IMR-90 (cell line): ENCODE measurements around the gene ADAM20. TPM values are rescaled to one million over a fixed set of nuclear protein-coding genes. Genes with fewer than 3 reads are reported as not detected.

ENCODE experiments used
- ATAC-seq: fragments of 200-7000 bp; cut with Tn5 transposase; 2 replicates; pipeline ENCODE4 v1.9.1; 2020; ENCODE audit warnings: low read depth, mild to moderate bottlenecking, moderate library complexity
- BruUV-seq: library from RNA; stranded (reverse); fragments of 400-500 nt; replicated peaks from 2 replicates; lab custom pipeline; 2021; lab: Mats Ljungman, UMichigan
- CTCF ChIA-PET: fragments of 300-600 bp; formaldehyde crosslinking; extraction: SDS; loops from one replicate; lab custom pipeline; 2021; ENCODE audit warnings: antibody characterized with exemption; lab: Yijun Ruan, JAX
- POLR2A ChIA-PET: fragments of 300-600 bp; sonication (Branson Sonifier 250); formaldehyde crosslinking; loops from one replicate; lab custom pipeline; 2022; ENCODE audit warnings: antibody characterized with exemption; ENCODE audit not compliant: unreplicated experiment; lab: Charles Lee
- DNase-seq: peaks from one replicate; pipeline ENCODE4 v3.0.0; 2013
- H2AFZ ChIP-seq: replicated peaks from 2 replicates; pipeline ENCODE3; 2013; ENCODE audit warnings: low read length, mild to moderate bottlenecking; ENCODE audit not compliant: poor library complexity
- H2AK5ac ChIP-seq: 2 replicates; pipeline ENCODE4 v1.6.1; 2013; ENCODE audit warnings: low read depth, low read length, inconsistent platforms
- H2AK9ac ChIP-seq: replicated peaks from 2 replicates; pipeline ENCODE3; 2013; ENCODE audit warnings: mild to moderate bottlenecking, low read depth, low read length, moderate library complexity; ENCODE audit not compliant: poor library complexity
- H2BK120ac ChIP-seq: 2 replicates; pipeline ENCODE4 v1.6.1; 2013; ENCODE audit warnings: low read depth, low read length, inconsistent platforms
- H2BK15ac ChIP-seq: 3 replicates; pipeline ENCODE4 v1.6.1; 2013; ENCODE audit warnings: low read depth, low read length, inconsistent platforms
- H2BK20ac ChIP-seq: 2 replicates; pipeline ENCODE4 v1.6.1; 2013; ENCODE audit warnings: low read depth, mild to moderate bottlenecking, inconsistent platforms, low read length, moderate library complexity
- H2BK5ac ChIP-seq: 2 replicates; pipeline ENCODE4 v1.6.1; 2013; ENCODE audit warnings: mild to moderate bottlenecking, low read depth, low read length, inconsistent platforms; ENCODE audit not compliant: poor library complexity, severe bottlenecking
- H3K14ac ChIP-seq: replicated peaks from 2 replicates; pipeline ENCODE4 v1.6.1; 2013; ENCODE audit warnings: low read depth, low read length, inconsistent platforms
- H3K18ac ChIP-seq: 2 replicates; pipeline ENCODE4 v1.6.1; 2013; ENCODE audit warnings: low read depth, low read length, control low read depth
- H3K23ac ChIP-seq: 2 replicates; pipeline ENCODE4 v1.6.1; 2013; ENCODE audit warnings: low read depth, low read length, inconsistent platforms
- H3K27ac ChIP-seq: 2 replicates; pipeline ENCODE4 v1.5.1; 2013; ENCODE audit warnings: mild to moderate bottlenecking, control low read depth, low read length; ENCODE audit not compliant: insufficient read depth
- H3K27me3 ChIP-seq: 2 replicates; pipeline ENCODE4 v1.6.1; 2013; ENCODE audit warnings: low read length; ENCODE audit not compliant: control insufficient read depth, insufficient read depth
- H3K36me3 ChIP-seq: 2 replicates; pipeline ENCODE4 v1.6.1; 2013; ENCODE audit warnings: low read length, mixed read lengths; ENCODE audit not compliant: control insufficient read depth, insufficient read depth
- H3K4ac ChIP-seq: 2 replicates; pipeline ENCODE4 v1.6.1; 2013; ENCODE audit warnings: low read depth, low read length, inconsistent platforms
- H3K4me1 ChIP-seq: 2 replicates; pipeline ENCODE4 v1.6.1; 2013; ENCODE audit warnings: low read length, mixed read lengths; ENCODE audit not compliant: control insufficient read depth, insufficient read depth
- H3K4me2 ChIP-seq: 2 replicates; pipeline ENCODE4 v1.6.1; 2013; ENCODE audit warnings: low read depth, mild to moderate bottlenecking, control low read depth, low read length, moderate library complexity
- H3K4me3 ChIP-seq: 2 replicates; pipeline ENCODE4 v1.5.1; 2013; ENCODE audit warnings: low read depth, mild to moderate bottlenecking, control low read depth, low read length, moderate library complexity; ENCODE audit not compliant: insufficient read depth
- H3K56ac ChIP-seq: 2 replicates; pipeline ENCODE4 v1.6.1; 2013; ENCODE audit warnings: low read length, inconsistent platforms; ENCODE audit not compliant: insufficient read depth; ENCODE audit errors: extremely low read depth
- H3K79me1 ChIP-seq, 2 experiments: 2 replicates each; pipeline ENCODE4 v1.6.1; 2013; ENCODE audit warnings: low read length in 2 of 2, inconsistent platforms in 1 of 2, low read depth in 1 of 2
- H3K9ac ChIP-seq: 2 replicates; pipeline ENCODE4 v1.6.1; 2013; ENCODE audit warnings: low read depth, low read length, control low read depth
- H3K9me1 ChIP-seq: 2 replicates; pipeline ENCODE4 v1.6.1; 2013; ENCODE audit warnings: low read length, inconsistent platforms; ENCODE audit not compliant: insufficient read depth
- H3K9me3 ChIP-seq: 2 replicates; pipeline ENCODE4 v1.6.1; 2013; ENCODE audit warnings: low read length; ENCODE audit not compliant: control insufficient read depth, insufficient read depth
- H4K20me1 ChIP-seq: 2 replicates; pipeline ENCODE4 v1.6.1; 2013; ENCODE audit warnings: low read length, inconsistent platforms; ENCODE audit not compliant: insufficient read depth
- H4K5ac ChIP-seq: 2 replicates; pipeline ENCODE4 v1.6.1; 2013; ENCODE audit warnings: mild to moderate bottlenecking, low read depth, low read length, control low read depth
- H4K8ac ChIP-seq, 2 experiments: 2 replicates each; pipeline ENCODE4 v1.6.1; 2013; ENCODE audit warnings: low read depth in 2 of 2, low read length in 2 of 2, control low read depth in 1 of 2, inconsistent platforms in 1 of 2
- H4K91ac ChIP-seq: 2 replicates; pipeline ENCODE4 v1.6.1; 2013; ENCODE audit warnings: low read depth, low read length, inconsistent platforms; ENCODE audit not compliant: insufficient read depth
- BHLHE40 ChIP-seq: fragments of 150-350 bp; IDR thresholded peaks from 2 replicates; pipeline ENCODE4 v1.6.1; 2016; ENCODE audit warnings: mild to moderate bottlenecking, low read depth, low read length
- CEBPB ChIP-seq: IDR thresholded peaks from 2 replicates; pipeline ENCODE4 v1.6.1; 2012; ENCODE audit warnings: low read depth, low read length, improper control_type of control experiment
- CHD1 ChIP-seq: IDR thresholded peaks from 2 replicates; pipeline ENCODE4 v1.6.1; 2012; ENCODE audit warnings: low read depth, low read length, improper control_type of control experiment
- CTCF ChIP-seq: conservative IDR thresholded peaks from 2 replicates; pipeline ENCODE4 v1.5.1; 2012; ENCODE audit warnings: mild to moderate bottlenecking, low read depth, low read length, improper control_type of control experiment
- ELK1 ChIP-seq: fragments of 150-350 bp; IDR thresholded peaks from 2 replicates; pipeline ENCODE4 v1.6.1; 2016; ENCODE audit warnings: low read depth, mild to moderate bottlenecking, low read length, moderate library complexity, borderline replicate concordance
- FOS ChIP-seq: fragments of 150-350 bp; IDR thresholded peaks from 2 replicates; pipeline ENCODE4 v1.6.1; 2016; ENCODE audit warnings: low read depth, low read length
- MAFK ChIP-seq: IDR thresholded peaks from 2 replicates; pipeline ENCODE4 v1.6.1; 2012; ENCODE audit warnings: low read depth, low read length, improper control_type of control experiment
- MAZ ChIP-seq: IDR thresholded peaks from 2 replicates; pipeline ENCODE4 v1.6.1; 2012; ENCODE audit warnings: low read depth, mild to moderate bottlenecking, low read length, improper control_type of control experiment, moderate library complexity, borderline replicate concordance
- MXI1 ChIP-seq: IDR thresholded peaks from 2 replicates; pipeline ENCODE4 v1.6.1; 2012; ENCODE audit warnings: low read depth, mild to moderate bottlenecking, low read length, moderate library complexity, borderline replicate concordance
- NFE2L2 ChIP-seq: fragments of 150-350 bp; IDR thresholded peaks from 2 replicates; pipeline ENCODE4 v1.6.1; 2016; ENCODE audit warnings: low read depth, mild to moderate bottlenecking, low read length
- POLR2A ChIP-seq: IDR thresholded peaks from 2 replicates; pipeline ENCODE4 v1.6.1; 2012; ENCODE audit warnings: mild to moderate bottlenecking, low read depth, low read length
- RAD21 ChIP-seq: IDR thresholded peaks from 2 replicates; pipeline ENCODE4 v1.6.1; 2012; ENCODE audit warnings: low read length, improper control_type of control experiment
- RCOR1 ChIP-seq: IDR thresholded peaks from 2 replicates; pipeline ENCODE4 v1.6.1; 2012; ENCODE audit warnings: mild to moderate bottlenecking, low read length, improper control_type of control experiment; ENCODE audit not compliant: insufficient replicate concordance
- RFX5 ChIP-seq: IDR thresholded peaks from 2 replicates; pipeline ENCODE4 v1.8.0; 2012; ENCODE audit warnings: low read depth, mild to moderate bottlenecking, low read length, moderate library complexity
- SMC3 ChIP-seq: fragments of 150-350 bp; IDR thresholded peaks from 2 replicates; pipeline ENCODE4 v1.6.1; 2016; ENCODE audit warnings: low read depth, mild to moderate bottlenecking, antibody characterized with exemption, low read length, moderate library complexity
- USF2 ChIP-seq: fragments of 150-350 bp; IDR thresholded peaks from 2 replicates; pipeline ENCODE4 v1.6.1; 2017; ENCODE audit warnings: mild to moderate bottlenecking, antibody characterized with exemption, low read length, low read depth
- WGBS, 2 experiments: methylation state at CpG; one replicate each; pipeline versions ENCODE4 v1.1.5 to v1.1.7; 2013; ENCODE audit warnings: missing lambda C conversion rate in 2 of 2; ENCODE audit not compliant: insufficient read length in 1 of 2; ENCODE audit errors: extremely low coverage in 2 of 2; 5-methylcytosine and 5-hydroxymethylcytosine counted together
- dilution Hi-C: fragments of 300-500 bp; cut with HindIII; formaldehyde crosslinking; loops from one replicate; pipeline ENCODE4 v1.14.3; 2018; ENCODE audit warnings: low sequenced_read_pairs; ENCODE audit not compliant: unreplicated experiment
- in situ Hi-C: fragments of 300-500 bp; cut with MboI; formaldehyde crosslinking; loops from 3 replicates; pipeline ENCODE4 v1.14.3; 2019; ENCODE audit warnings: low sequenced_read_pairs, inconsistent platforms, mixed read lengths
- intact Hi-C: fragments of 100-400 bp; cut with micrococcal nuclease; formaldehyde crosslinking; loops from 2 replicates; pipeline ENCODE4 v1.10.0; 2022
- polyA plus RNA-seq, 3 experiments: library from polyadenylated mRNA; depleted of rRNA; stranded (reverse); fragments of >200 nt; gene quantifications; 2 replicates each; pipeline ENCODE4 v1.2.3, GENCODE V29; 2012; ENCODE audit warnings: low replicate concordance in 1 of 3
- total RNA-seq: library from RNA; depleted of rRNA; stranded (reverse); fragments of >200 nt; gene quantifications from 2 replicates; pipeline ENCODE4 v1.2.3, GENCODE V29; 2012

ADAM20 gene
- total and polyA plus RNA-seq, 2 of the 4 experiments (the other 2 are of a cell fraction): 0.03 to 0.18 TPM

GRCh38 chr14:70489579-70490200 lies 45.1 kb downstream of the ADAM20 start:
- H2AK9ac ChIP-seq: no peak overlapping the region
- no peaks in the 10 kb centered on the region for H4K20me1 ChIP-seq
- no peak overlapping the region for H4K5ac ChIP-seq
- no peak overlapping the region for H3K4me3 ChIP-seq
- H3K27ac ChIP-seq: no peak overlapping the region
- no peak overlapping the region for H2BK120ac ChIP-seq
- intact Hi-C loops (no loop called here), dilution Hi-C loops (no loop called here), in situ Hi-C loops (no loop called here)
- H3K56ac ChIP-seq: no peak overlapping the region
- no peaks in the 10 kb centered on the region for H3K4me1 ChIP-seq
- H2BK20ac ChIP-seq: no peak overlapping the region
- no CpG with 5 or more reads among the region's 3 CpGs for WGBS, 2 experiments
- ChIA-PET POLR2A (no interaction called here), CTCF (no interaction called here)
- TF ChIP-seq MXI1 (no peak), MAZ (no peak), USF2 (no peak), MAFK (no peak), SMC3 (no peak), ELK1 (no peak), CEBPB (no peak), NFE2L2 (no peak), FOS (no peak), RFX5 (no peak), RCOR1 (no peak), CHD1 (no peak), POLR2A (no peak), CTCF (no peak), BHLHE40 (no peak), RAD21 (no peak)
- no peak overlapping the region for H4K91ac ChIP-seq
- H3K79me1 ChIP-seq: no peaks in the 10 kb centered on the region
- no peak overlapping the region for H3K4ac ChIP-seq
- no peaks in the 10 kb centered on the region for H3K9me1 ChIP-seq
- H3K9ac ChIP-seq: no peak overlapping the region
- H3K18ac ChIP-seq: no peak overlapping the region
- no peak overlapping the region for H2BK15ac ChIP-seq
- no peaks in the 10 kb centered on the region for H3K27me3 ChIP-seq
- H3K23ac ChIP-seq: no peak overlapping the region
- ATAC-seq: no peak
- no peak overlapping the region for H2BK5ac ChIP-seq
- no TSS peak for BruUV-seq
- no peaks in the 10 kb centered on the region for H3K36me3 ChIP-seq
- no peak overlapping the region for H4K8ac ChIP-seq
- DNase-seq: no peak
- H2AK5ac ChIP-seq: no peak overlapping the region
- no peak overlapping the region for H3K14ac ChIP-seq
- peaks cover 7% of the 10 kb centered on the region for H3K9me3 ChIP-seq
- no peak overlapping the region for H2AFZ ChIP-seq
- H3K4me2 ChIP-seq: no peak overlapping the region
